HEK293 (cell line): Measurements from ENCODE around the gene SOX11.

Experiments
- CTCF ChIA-PET: fragments of 350-600 bp; formaldehyde crosslinking; extraction: SDS; loops from one replicate; lab custom pipeline; 2021; ENCODE audit warnings: antibody characterized with exemption; lab: Yijun Ruan, JAX
- POLR2A ChIA-PET: fragments of 300-600 bp; formaldehyde crosslinking; extraction: SDS; loops from one replicate; lab custom pipeline; 2020; ENCODE audit warnings: antibody characterized with exemption, inconsistent platforms; lab: Yijun Ruan, JAX
- H3K27ac ChIP-seq: fragments of 200-500 bp; sonication (Bioruptor generic); 2 replicates; pipeline ENCODE4 v1.5.1; 2014; ENCODE audit warnings: low read depth, low read length, control low read depth, inconsistent platforms; ENCODE audit errors: extremely low read depth
- H3K36me3 ChIP-seq, 2 experiments: fragments of 200-500 bp in 1 of 2; sonication (Bioruptor generic) in 1 of 2; 1 replicate in 1 of 2; 2 replicates in 1 of 2; pipeline ENCODE4 v1.5.1; 2014 to 2017; ENCODE audit warnings: inconsistent platforms in 2 of 2, low read length in 2 of 2; ENCODE audit not compliant: control insufficient read depth in 2 of 2, insufficient read depth in 1 of 2
- H3K4me1 ChIP-seq: fragments of 200-500 bp; sonication (Bioruptor generic); 2 replicates; pipeline ENCODE4 v1.5.1; 2014; ENCODE audit warnings: mild to moderate bottlenecking, low read length, inconsistent platforms; ENCODE audit not compliant: control insufficient read depth, insufficient read depth
- H3K4me3 ChIP-seq: 2 replicates; pipeline ENCODE4 v1.5.1; 2011; ENCODE audit warnings: low read depth, mild to moderate bottlenecking, control low read depth, low read length, moderate library complexity
- H3K9me3 ChIP-seq: fragments of 200-500 bp; sonication (Bioruptor generic); 2 replicates; pipeline ENCODE4 v1.5.1; 2014; ENCODE audit warnings: low read depth, low read length, inconsistent platforms; ENCODE audit not compliant: control insufficient read depth, insufficient read depth
- HIC1 ChIP-seq: fragments of 450-650 bp; formaldehyde crosslinking; IDR thresholded peaks from 2 replicates; pipeline ENCODE4 v1.5.1; 2016; ENCODE audit warnings: missing biosample characterization, missing genetic modification characterization
- INSM2 ChIP-seq: fragments of 450-650 bp; formaldehyde crosslinking; IDR thresholded peaks from 2 replicates; pipeline ENCODE4 v1.5.1; 2016; ENCODE audit warnings: missing biosample characterization, missing genetic modification characterization
- OVOL3 ChIP-seq: fragments of 450-650 bp; formaldehyde crosslinking; IDR thresholded peaks from 2 replicates; pipeline ENCODE4 v1.5.1; 2016; ENCODE audit warnings: missing biosample characterization, missing genetic modification characterization
- ZBTB11 ChIP-seq: fragments of 450-650 bp; formaldehyde crosslinking; conservative IDR thresholded peaks from 2 replicates; pipeline ENCODE4 v1.5.1; 2016; ENCODE audit warnings: low read depth, missing biosample characterization, missing genetic modification characterization
- ZEB2 ChIP-seq: fragments of 450-650 bp; formaldehyde crosslinking; IDR thresholded peaks from 2 replicates; pipeline ENCODE4 v1.5.1; 2016; ENCODE audit warnings: missing biosample characterization, missing genetic modification characterization
- ZFP69B ChIP-seq: fragments of 450-650 bp; formaldehyde crosslinking; IDR thresholded peaks from 2 replicates; pipeline ENCODE4 v1.5.1; 2016; ENCODE audit warnings: missing biosample characterization, missing genetic modification characterization
- ZNF112 ChIP-seq: fragments of 450-650 bp; formaldehyde crosslinking; IDR thresholded peaks from 2 replicates; pipeline ENCODE4 v1.5.0; 2017; ENCODE audit warnings: missing biosample characterization, missing genetic modification characterization
- ZNF155 ChIP-seq: fragments of 450-650 bp; formaldehyde crosslinking; IDR thresholded peaks from 2 replicates; pipeline ENCODE4 v1.5.1; 2016; ENCODE audit warnings: missing biosample characterization, missing genetic modification characterization
- ZNF239 ChIP-seq: fragments of 450-650 bp; formaldehyde crosslinking; IDR thresholded peaks from 2 replicates; pipeline ENCODE4 v1.5.1; 2016; ENCODE audit warnings: missing biosample characterization, missing genetic modification characterization
- ZNF292 ChIP-seq: fragments of 450-650 bp; formaldehyde crosslinking; IDR thresholded peaks from 2 replicates; pipeline ENCODE4 v1.5.1; 2016; ENCODE audit warnings: low read depth, missing biosample characterization, missing genetic modification characterization, borderline replicate concordance
- ZNF394 ChIP-seq: fragments of 450-650 bp; formaldehyde crosslinking; IDR thresholded peaks from 2 replicates; pipeline ENCODE4 v1.5.1; 2016; ENCODE audit warnings: missing biosample characterization, missing genetic modification characterization, mild to moderate bottlenecking, moderate library complexity, borderline replicate concordance
- ZNF416 ChIP-seq: fragments of 450-650 bp; formaldehyde crosslinking; IDR thresholded peaks from 2 replicates; pipeline ENCODE4 v1.5.1; 2016; ENCODE audit warnings: missing biosample characterization, missing genetic modification characterization
- ZNF521 ChIP-seq: fragments of 450-650 bp; formaldehyde crosslinking; IDR thresholded peaks from 2 replicates; pipeline ENCODE4 v1.5.1; 2017; ENCODE audit warnings: missing biosample characterization, mild to moderate bottlenecking, missing genetic modification characterization
- ZNF624 ChIP-seq: fragments of 450-650 bp; formaldehyde crosslinking; IDR thresholded peaks from 2 replicates; pipeline ENCODE4 v1.5.1; 2017; ENCODE audit warnings: missing biosample characterization, missing genetic modification characterization
- ZNF626 ChIP-seq: fragments of 450-650 bp; sonication (Bioruptor Pico); formaldehyde crosslinking; IDR thresholded peaks from 2 replicates; pipeline ENCODE4 v1.5.1; 2018; ENCODE audit warnings: missing biosample characterization, missing genetic modification characterization, inconsistent platforms
- ZNF670 ChIP-seq: fragments of 450-650 bp; formaldehyde crosslinking; IDR thresholded peaks from 2 replicates; pipeline ENCODE4 v1.5.1; 2016; ENCODE audit warnings: missing biosample characterization, missing genetic modification characterization, low read depth
- ZNF768 ChIP-seq: fragments of 450-650 bp; formaldehyde crosslinking; IDR thresholded peaks from 2 replicates; pipeline ENCODE4 v1.5.1; 2018; ENCODE audit warnings: missing biosample characterization, mild to moderate bottlenecking, missing genetic modification characterization
- ZNF791 ChIP-seq: fragments of 450-650 bp; formaldehyde crosslinking; IDR thresholded peaks from 2 replicates; pipeline ENCODE4 v1.5.1; 2016; ENCODE audit warnings: missing biosample characterization, missing genetic modification characterization
- ZSCAN18 ChIP-seq: fragments of 450-650 bp; formaldehyde crosslinking; IDR thresholded peaks from 2 replicates; pipeline ENCODE4 v1.5.1; 2016; ENCODE audit warnings: missing biosample characterization, missing genetic modification characterization
- ZSCAN30 ChIP-seq: fragments of 450-650 bp; IDR thresholded peaks from 2 replicates; pipeline ENCODE4 v1.5.1; 2018; ENCODE audit warnings: missing biosample characterization, mild to moderate bottlenecking, missing genetic modification characterization, moderate library complexity

Gene SOX11

GRCh38 chr2:5734859-5735520 lies 42.8 kb downstream of the SOX11 start:
- Histone ChIP-seq H3K4me3 (no peak overlapping the region), H3K4me1 (no peaks in the 10 kb centered on the region), H3K27ac (no peak overlapping the region), H3K9me3 (no peaks in the 10 kb centered on the region), H3K36me3 (no peaks in the 10 kb centered on the region)
- TF ChIP-seq INSM2 (no peak), ZNF670 (tag by site-specific recombination) (no peak), ZSCAN30 (tag by site-specific recombination) (no peak), OVOL3 (tag by site-specific recombination) (no peak), ZNF626 (tag by site-specific recombination) (no peak), ZNF768 (tag by site-specific recombination) (no peak), ZNF394 (tag by site-specific recombination) (no peak), HIC1 (no peak), ZNF112 (tag by site-specific recombination) (no peak), ZSCAN18 (tag by site-specific recombination) (no peak), ZNF791 (tag by site-specific recombination) (no peak), ZBTB11 (tag by site-specific recombination) (no peak), ZNF292 (no peak), ZNF521 (tag by site-specific recombination) (no peak), ZNF239 (no peak), ZFP69B (tag by site-specific recombination) (no peak), ZNF624 (tag by site-specific recombination) (no peak), ZNF416 (no peak)
- ChIA-PET CTCF (no interaction called here), POLR2A (no interaction called here)

GRCh38 chr2:5735521-5735861 lies 43.3 kb downstream of the SOX11 start:
- no peak overlapping the region for H3K27ac ChIP-seq
- no peaks in the 10 kb centered on the region for H3K9me3 ChIP-seq
- no peaks in the 10 kb centered on the region for H3K4me1 ChIP-seq
- CTCF ChIA-PET = no interaction called here
- no peak overlapping the region for H3K4me3 ChIP-seq
- TF ChIP-seq ZEB2 (tag by site-specific recombination) (no peak), ZNF155 (tag by site-specific recombination) (no peak)
- H3K36me3 ChIP-seq = no peaks in the 10 kb centered on the region
- POLR2A ChIA-PET = no interaction called here
